Activated CD4-positive, alpha-beta T cell treated with anti-CD3 and anti-CD28 coated beads, Interleukin-2, amount 50 U/mL, for 4 hours (primary cell): ENCODE measurements around the gene FBL.
"Not testable (repeated sequence)": the region's sequence is repeated elsewhere in the genome, so short reads cannot be mapped to it uniquely, and the experiment has no call there.

ENCODE experiments used
- DNase-seq, 2 experiments: peaks; one replicate each; pipeline ENCODE4 v3.0.0-alpha.2; 2020

FBL gene

DNA sequence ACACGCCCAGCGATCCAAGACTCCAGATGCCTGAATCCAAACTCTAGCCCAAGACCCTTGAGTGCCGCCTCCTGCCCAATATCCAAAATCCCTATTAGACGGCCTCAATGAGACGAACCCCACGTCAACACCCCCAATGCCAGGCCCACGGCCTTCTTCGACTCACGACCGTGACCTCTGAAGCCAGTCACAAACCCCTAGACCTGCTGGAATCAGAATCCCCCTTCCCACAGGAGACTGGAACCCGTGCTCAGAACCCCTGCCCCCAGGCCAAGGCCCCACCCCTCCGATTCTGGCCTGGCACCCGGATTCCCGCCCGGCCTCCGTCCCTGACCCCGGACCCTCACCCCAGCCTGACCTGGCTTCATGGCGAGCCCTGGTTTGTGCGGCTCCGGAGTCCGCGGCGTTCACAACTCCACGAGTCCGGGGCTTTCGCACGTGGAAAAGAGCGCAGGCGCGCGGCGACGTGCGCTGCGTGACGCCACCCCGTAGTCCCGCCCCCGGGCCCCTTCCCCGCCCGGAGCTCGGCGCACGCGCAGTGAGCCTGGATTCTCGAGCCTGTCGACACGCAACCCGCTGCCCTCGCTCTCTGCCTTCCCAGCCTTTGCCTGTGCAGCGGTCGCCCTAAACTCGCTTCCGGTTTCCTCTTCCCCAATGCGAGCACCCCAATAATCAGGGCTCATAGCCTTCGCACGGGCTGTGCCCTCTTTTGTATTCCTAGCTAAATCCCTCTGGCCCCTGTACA lies at the start of gene FBL:
Gene FBL, minus strand, starts transcription at position 447 of the 745 bp plus-strand sequence. Its CDS starts 79 bp downstream, at position 368.
- DNase-seq = peak; percentile 97

DNA sequence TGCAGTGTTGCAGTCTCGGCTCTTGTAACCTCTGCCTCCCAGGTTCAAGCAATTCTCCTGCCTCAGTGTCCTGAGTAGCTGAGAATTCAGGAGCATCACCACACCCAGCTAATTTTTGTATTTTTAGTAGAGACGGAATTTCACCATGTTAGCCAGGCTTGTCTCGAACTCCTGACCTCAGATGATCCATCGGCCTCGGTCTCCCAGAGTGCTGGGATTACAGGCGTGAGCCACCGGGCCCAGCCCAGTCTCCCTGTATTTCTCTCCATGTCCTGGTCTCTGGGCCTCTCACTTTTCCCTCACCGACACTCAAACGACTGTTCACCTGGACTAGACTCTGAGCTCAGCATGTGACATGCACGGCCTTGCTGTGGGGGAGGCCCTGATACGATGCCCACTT lies 48.9 kb upstream of the FBL start:
- DNase-seq = not testable (repeated sequence)

DNA sequence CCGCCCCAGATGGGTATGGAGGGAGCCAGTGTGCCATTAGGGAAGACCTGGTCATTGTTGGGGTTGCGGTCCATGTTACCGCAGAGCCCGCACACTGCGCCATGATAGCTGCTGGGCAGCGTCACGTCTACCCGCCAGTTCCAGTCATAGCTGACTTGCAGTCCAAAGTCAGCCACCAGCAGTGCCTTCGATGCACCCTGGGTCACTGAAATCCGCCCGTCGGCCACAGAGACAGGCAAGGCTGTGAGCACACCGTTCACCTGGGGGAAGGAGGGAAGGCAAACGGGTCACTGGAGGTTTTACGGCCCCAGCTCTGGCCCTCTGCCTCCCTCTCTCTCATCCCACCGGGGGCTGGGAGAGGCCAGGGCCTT lies 48.0 kb upstream of the FBL start:
- DNase-seq = not testable (repeated sequence)

DNA sequence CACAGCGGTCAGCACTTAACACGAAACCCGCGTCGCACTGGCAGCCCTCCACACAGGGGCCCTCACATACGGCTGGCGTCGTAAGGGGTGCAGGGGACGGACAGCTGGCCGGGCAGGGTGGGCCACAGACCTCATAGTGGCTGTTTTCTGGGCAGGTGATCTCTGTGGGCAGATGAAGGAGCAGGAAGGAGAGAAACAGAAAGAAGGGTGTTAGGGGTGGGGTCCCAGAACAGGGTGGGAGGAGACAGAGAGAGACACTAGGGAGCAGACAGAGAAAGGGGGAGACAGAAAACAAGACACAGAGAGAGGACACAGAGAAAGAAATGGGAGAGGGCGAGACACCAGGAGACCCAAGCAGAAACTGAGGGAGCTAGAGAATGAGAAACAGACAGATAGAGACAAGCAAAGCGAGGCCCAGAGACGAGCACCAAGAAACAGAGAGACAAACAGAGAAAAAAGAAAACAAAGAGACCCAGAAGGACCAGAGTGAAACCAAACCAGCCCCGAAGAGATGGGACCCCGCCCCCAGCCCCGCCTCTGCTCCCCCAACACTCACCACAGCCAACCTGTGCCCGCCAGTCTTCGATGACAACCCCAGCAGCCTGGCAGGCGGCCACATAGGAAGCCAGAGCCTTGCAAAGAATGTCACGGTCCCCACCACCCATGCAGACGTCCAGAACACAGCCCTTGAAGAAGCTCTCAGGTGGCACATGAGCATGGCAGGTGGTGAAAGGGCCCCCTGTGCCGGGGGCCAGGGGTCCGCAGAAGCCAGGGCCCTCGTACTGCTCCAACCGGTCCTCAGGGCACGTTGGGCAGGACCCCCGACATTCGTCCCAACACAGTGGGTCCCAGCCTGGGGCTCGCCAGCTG lies 47.4 kb upstream of the FBL start:
- not testable (repeated sequence) for DNase-seq

DNA sequence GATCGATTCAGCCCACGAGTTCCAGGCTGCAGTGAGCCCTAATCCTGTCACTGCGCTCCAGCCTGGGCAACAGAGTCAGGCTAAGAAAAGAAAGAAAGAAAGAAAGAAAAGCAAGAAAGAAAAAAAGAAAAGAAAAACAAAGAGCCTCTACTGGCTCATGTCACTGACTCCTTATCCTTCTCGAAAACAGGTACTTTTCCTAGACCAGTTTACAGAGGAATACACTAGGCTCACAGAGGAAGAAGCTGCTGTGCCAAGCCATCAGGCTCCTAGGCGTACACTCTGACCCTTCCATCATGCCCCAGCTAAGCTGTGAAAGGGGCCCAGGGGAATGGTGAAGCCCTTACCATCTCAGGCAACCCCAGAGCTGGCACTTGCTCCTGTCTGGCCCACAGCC lies 46.3 kb upstream of the FBL start:
- DNase-seq = not testable (repeated sequence)

DNA sequence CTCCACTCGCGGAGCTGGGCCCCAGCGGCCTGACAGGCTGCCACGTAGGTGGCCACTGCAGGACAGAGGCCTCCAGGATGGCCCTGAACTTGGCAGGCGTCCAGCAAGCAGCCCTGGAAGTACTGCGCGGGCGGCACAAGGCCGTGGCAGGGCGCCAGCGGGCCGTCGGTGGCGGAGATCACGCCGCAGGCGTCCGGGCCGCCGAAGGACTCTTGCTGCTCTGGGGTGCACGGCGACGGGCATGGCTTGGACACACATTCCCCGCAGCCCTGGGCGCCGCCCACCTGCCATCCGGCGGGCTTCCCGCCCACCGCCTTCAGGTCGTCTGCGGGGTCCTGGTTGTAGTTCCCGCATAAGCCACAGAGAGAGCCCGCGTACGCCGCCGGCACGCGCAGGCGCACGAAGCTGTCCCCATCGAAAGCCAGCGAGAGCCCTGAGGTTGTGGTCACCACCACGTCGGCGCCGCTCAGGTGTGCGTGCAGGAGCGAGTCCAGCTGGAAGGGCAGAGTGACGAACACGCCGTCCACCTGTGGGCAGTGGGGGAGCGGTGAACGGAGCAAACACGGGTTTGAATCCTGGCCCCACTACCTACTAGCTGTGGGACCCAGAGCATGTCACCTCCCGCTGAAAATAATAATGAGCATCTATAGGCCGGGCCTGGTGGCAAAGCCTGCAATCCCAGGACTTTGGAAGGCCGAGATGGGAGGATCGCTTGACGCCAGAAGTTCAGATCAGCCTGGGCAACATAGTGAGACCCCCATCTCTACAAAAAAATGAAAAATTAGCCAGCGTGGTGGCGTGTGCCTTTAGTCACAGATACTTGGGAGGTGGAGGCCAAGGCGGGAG lies 45.7 kb upstream of the FBL start:
- DNase-seq = not testable (repeated sequence)

DNA sequence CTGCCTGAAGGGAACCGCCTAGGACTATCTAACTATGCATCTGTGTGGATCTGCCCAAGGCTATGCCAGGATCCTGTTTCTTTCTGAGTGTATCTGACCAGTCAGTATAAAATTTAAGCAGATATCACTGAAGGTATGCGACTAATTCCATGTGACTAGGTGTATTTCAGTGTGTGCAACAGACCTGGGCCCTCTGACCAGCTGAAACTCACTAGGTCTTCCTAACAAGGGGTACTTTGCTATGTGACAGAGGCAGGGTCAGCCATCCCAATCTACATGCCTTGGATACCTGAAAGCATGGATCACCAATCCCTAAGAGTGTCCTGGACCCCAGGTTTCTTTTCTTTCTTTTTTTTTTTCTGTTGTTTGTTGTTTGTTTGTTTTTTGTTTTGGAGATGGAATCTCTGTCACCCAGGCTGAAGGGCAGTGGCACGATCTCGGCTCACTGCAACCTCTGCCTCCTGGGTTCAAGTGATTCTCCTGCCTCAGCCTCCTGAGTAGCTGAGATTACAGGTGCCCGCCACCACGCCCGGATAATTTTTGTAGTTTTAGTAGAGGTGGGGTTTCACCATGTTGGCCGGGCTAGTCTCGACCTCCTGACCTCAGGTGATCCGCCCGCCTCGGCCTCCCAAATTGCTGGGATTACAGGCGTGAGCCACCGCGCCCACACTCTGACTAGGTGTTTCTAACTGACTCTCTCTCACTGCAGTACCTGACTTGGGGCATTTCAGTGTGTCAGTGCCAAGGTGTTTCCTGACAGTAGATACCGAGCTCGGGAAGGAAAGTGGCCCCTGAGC lies 44.8 kb upstream of the FBL start:
- DNase-seq = no peak

DNA sequence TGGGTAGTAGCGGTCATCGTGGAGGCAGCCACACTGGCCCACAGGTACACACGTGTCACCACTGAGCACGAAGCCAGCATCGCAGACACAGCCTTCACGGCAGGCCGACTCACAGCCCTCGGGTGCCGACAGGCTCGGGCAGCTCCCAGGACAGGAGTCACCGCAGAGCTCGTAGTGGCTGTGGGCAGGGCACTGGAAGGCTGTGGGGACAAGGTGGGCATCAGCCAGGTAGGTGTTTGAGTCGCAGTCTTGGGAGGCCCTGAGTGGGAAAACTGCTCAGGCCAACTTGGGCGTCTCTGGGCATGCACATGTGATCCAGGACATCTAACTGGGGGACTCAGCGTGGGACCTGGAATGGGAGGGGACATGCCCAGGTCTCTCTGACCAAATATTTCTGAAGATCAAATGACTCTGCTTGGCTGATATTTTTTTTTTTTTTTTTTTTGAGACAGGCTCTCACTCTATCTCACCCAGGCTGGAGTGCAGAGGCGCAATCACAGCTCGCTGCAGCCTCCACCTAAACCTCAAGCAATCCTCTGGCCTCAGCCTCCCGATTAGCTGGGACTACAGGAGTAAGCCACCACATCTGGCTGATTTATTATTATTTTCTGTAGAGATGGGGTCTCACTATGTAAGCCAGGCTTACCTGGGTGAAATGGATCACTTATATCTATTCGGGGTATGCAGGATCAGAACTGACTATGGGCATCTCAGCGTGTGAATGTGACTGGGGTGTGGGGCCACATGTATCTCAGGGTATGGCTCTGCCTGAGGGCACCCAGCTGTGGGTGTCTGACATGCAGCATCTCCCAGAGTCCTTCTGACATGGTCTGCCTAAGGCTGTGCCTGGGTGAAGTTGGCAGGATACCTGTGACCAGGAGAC lies 43.9 kb upstream of the FBL start:
- not testable (repeated sequence) for DNase-seq

DNA sequence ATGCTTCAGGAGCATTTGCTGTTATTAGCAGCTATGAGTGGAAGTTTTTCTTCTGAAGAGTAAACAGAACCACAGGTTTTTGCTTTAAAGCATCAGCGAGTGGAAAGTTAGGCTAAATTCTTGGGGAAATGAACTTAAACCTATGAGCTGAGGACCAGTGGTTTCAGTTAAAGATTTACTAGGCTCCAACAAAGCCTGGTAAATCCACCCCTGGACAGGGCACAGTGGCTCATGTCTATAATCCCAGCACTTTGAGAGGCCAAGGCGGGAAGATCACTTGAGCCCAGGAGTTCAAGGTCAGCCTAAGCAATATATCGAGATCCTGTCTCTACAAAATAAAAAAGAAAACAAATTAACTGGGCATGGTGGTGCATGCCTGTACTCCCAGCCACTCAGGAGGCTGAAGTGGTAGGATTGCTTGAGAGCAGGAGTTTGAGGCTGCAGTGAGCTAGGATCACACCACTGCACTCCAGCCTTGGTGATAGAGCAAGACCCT lies 41.3 kb upstream of the FBL start:
- not testable (repeated sequence) for DNase-seq

DNA sequence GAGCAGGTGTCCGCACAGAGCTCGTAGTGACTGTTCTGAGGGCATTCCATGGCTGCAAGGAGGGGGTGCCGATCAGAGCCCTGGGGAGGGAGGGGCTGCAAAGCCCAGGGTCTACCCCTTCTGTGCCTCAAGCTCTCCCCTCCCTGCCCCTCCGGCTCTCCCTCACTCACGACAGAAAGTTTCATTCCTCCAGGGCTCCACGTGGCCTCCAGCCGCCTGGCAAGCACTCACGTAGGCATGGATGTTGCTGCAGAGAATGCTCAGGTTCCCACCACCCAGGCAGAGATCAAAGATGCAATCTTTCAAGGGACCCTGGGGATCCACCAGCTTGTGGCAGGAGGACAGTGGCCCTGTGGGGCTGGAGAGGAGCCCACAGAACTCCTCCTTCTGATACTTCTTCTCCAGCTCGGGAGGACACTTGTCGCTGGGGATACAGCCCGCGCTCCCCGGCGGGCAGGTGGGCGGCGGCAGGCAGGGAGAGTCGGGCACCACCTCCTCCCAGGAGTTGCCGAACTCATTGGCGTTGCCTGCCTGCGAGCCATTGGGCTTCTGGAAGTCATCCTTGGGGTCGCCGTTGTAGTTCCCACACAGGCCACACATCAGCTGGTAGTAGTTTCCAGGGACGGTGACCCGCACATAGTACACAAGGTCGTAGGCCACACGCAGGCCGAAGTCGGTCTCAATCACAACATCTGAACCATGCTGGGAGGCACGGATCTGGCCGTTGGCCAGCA lies 39.8 kb upstream of the FBL start:
- DNase-seq = not testable (repeated sequence)

DNA sequence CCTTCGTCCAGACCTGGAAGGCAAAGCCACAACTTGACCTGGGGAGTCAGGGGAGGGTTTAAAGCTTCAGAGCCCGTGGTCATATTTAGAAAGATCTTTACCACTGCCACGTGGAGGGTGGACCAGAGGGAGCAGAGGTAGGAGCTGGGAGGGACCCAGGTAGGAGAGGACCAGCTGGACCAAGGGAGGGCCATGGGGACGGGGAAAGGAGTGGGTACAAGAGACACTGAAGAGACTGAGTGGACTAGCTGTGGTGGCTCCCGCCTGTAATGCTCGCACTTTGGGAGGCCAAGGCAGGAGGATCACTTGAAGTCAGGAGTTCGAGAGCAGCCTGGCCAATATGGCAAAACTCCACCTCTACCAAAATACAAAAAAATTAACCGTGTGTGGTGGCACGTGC lies 38.5 kb upstream of the FBL start:
- not testable (repeated sequence) for DNase-seq

DNA sequence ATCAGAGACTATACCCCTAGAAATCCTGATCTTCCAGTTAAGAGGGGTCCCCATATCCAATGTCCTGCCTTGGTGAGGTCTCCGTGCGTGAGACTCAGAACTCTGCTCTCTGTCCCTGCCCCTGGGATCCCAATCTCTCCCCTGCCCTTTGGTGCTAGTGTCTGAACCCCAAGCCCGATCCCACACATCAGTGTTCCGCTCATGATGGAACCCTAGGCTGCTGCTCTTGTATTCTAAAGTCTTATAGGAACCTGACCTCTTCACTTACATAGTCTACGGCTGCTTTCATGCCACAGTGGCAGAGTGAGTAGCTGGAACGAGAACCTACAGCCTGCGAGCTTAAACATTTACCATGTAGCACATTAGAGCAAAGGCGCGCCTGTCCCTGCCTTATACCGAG lies 36.5 kb upstream of the FBL start:
- not testable (repeated sequence) for DNase-seq

DNA sequence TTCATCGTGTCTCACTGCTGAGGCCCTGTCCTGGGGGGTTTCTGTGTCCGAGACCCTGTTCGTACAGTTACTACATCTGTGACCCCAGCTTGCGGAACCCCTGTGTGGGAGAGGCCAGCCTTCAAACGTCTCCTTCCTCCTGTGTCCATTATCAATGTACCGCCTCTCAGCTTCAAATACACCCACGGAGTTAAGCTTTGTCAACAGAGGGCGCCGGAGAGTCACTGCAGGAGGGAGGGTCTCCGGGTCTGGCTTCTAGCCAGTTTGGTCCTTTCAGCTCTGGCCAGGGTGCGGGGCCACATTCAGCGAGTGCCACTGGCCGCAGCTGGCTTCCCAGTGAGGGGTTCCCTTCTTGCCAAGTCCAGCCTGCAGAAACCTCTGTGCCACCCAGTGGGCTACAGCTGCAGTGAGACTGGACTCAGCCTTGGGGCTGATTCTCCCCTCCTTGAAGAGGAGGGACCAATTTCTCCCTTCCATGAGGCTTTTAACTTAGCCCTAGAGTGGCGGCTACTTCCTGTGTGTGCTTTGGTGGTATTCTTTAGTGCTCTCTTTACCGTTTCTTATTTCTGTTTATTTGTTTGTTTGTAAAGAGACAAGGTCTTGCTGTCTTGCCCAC lies 35.4 kb upstream of the FBL start:
- not testable (repeated sequence) for DNase-seq

DNA sequence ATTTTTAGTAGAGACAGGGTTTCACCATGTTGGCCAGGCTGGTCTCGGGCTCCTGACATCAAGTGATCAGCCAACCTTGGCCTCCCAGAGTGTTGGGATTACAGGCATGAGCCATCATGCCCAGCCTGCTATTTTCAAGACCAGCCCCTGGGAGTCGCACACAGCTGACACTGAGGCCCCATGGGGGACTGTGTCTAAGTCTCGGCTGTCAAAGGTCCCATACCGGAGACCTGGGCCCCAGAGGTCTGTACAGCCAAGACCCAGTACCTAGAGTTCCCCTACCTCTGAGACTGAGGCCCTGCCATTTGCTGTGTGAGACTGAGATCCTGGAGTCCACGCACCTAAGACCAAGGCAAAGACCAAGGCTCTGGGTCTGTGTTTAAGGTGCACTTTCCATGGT lies 34.1 kb upstream of the FBL start:
- DNase-seq = not testable (repeated sequence)

DNA sequence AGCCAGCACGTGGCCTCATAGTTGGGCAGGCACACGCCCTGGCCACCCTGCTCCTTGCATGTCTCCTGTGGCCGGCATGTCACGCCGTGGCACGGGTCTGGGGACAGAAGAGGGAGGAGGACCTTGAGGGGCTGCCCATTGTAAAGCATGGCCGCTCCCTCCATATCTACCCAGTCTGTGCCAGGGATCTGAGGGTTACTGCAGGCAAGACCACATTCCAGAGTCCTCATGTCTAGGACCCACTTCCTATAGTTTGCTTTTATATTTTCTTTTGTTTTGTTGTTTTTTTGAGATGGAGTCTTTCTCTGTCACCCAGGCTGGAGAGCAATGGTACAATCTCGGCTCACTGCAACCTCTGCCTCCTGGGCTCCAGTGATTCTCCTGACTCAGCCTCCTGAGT lies 33.6 kb upstream of the FBL start:
- not testable (repeated sequence) for DNase-seq

DNA sequence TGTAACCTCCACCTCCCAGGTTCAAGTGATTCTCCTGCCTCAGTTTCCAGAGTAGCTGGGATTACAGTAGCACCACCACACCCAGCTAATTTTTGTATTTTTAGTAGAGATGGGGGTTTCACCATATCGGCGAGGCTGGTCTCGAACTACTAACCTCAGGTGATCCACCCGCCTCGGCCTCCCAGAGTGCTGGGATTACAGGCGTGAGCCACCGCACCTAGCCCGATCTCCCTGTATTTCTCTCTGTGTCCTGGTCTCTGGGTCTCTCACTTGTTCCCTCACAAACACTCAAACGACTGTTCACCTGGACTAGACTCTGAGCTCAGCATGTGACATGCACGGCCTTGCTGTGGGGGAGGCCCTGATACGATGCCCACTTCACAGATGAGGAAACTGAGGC lies 32.7 kb upstream of the FBL start:
- DNase-seq = not testable (repeated sequence)

DNA sequence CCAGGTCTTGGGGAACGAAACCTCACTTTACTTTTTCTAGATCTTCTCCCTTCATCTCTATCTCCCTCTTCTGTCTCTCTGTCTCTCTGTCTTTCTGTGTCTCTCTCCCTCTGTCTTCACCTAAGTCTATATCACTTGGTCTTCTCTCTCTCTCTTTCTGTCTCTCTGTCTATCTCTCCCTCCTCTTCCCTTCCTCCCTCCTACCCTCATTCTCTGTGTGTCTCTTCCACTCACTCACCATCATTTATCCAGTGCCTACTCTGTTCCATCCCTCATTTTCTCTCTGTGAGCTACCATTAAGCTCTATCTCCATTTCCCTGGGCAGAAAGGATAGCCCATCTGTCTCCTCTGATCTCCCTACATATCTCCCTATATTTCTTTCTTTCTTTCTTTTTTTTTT lies 32.2 kb upstream of the FBL start:
- DNase-seq = no peak

DNA sequence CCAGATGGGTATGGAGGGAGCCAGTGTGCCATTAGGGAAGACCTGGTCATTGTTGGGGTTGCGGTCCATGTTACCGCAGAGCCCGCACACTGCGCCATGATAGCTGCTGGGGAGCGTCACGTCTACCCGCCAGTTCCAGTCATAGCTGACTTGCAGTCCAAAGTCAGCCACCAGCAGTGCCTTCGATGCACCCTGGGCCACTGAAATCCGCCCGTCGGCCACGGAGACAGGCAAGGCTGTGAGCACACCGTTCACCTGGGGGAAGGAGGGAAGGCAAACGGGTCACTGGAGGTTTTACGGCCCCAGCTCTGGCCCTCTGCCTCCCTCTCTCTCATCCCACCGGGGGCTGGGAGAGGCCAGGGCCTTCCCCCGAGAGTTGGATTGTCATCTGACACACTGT lies 31.8 kb upstream of the FBL start:
- not testable (repeated sequence) for DNase-seq

DNA sequence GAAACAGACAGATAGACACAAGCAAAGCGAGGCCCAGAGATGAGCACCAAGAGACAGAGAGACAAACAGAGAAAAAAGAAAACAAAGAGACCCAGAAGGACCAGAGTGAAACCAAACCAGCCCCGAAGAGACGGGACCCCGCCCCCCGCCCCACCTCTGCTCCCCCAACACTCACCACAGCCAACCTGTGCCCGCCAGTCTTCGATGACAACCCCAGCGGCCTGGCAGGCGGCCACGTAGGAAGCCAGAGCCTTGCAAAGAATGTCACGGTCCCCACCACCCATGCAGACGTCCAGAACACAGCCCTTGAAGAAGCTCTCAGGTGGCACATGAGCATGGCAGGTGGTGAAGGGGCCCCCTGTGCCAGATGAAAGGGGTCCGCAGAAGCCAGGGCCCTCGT lies 31.3 kb upstream of the FBL start:
- not testable (repeated sequence) for DNase-seq

DNA sequence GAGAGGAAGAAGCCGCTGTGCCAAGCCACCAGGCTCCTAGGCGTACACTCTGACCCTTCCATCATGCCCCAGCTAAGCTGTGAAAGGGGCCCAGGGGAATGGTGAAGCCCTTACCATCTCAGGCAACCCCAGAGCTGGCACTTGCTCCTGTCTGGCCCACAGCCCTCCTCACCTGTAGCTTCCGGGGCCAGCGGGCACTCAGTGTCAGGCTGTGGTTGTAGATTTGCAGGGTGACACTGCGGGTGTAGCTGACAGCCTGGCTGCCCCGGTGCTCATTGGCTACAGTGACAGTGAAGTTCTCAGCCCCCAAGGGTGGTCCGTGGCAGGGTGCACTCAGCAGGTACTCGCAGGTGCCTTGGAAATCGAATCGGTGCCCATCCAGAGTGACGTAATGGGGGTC lies 30.3 kb upstream of the FBL start:
- DNase-seq = not testable (repeated sequence)
